B cell (primary cell): Measurements from ENCODE around the gene PPP1R2C. TPM values are rescaled to one million over a fixed set of nuclear protein-coding genes. Genes with fewer than 3 reads are reported as not detected.

ENCODE experiments used
- ATAC-seq: fragments of 200-7000 bp; cut with Tn5 transposase; one replicate; pipeline ENCODE4 v1.10.0; 2021; ENCODE audit warnings: low read depth, mild to moderate bottlenecking, moderate number of reproducible peaks, moderate library complexity
- CTCF ChIA-PET: fragments of 350-600 bp; sonication (Branson Sonifier 250); formaldehyde crosslinking; loops from one replicate; lab custom pipeline; 2021; ENCODE audit warnings: antibody characterized with exemption, inconsistent platforms; lab: Charles Lee
- POLR2A ChIA-PET: fragments of 350-600 bp; sonication (Branson Sonifier 250); formaldehyde crosslinking; loops from one replicate; lab custom pipeline; 2021; ENCODE audit warnings: antibody characterized with exemption; lab: Charles Lee
- DNase-seq: peaks from one replicate; pipeline ENCODE4 v3.0.0; 2013
- H2AFZ ChIP-seq: 2 replicates; pipeline ENCODE4 v1.6.1; 2012; ENCODE audit warnings: mild to moderate bottlenecking, low read depth, low read length; ENCODE audit not compliant: insufficient read depth, poor library complexity, severe bottlenecking
- H3K27ac ChIP-seq, 2 donors: 1 replicate in 1 of 2; 2 replicates in 1 of 2; pipeline ENCODE4 v1.5.1; 2012 to 2013; ENCODE audit warnings: low read length in 2 of 2, mild to moderate bottlenecking in 2 of 2, moderate library complexity in 1 of 2
- H3K27me3 ChIP-seq, 4 experiments: fragments of 200-600 bp in 1 of 4; sonication (generic) in 1 of 4; replicated peaks in 1 of 4; 1 replicate in 2 of 4; 2 replicates in 2 of 4; pipeline versions ENCODE4 v1.6.1 to v1.7.0; 2013 to 2016; ENCODE audit warnings: low read length in 3 of 4, mild to moderate bottlenecking in 2 of 4, mixed read lengths in 1 of 4, moderate library complexity in 1 of 4; ENCODE audit not compliant: insufficient read depth in 4 of 4, control insufficient read depth in 3 of 4; ENCODE audit errors: control extremely low read depth in 1 of 4
- H3K36me3 ChIP-seq, 2 experiments: replicated peaks in 1 of 2; 1 replicate in 1 of 2; 2 replicates in 1 of 2; pipeline versions ENCODE4 v1.6.1 to v1.7.1; 2013; ENCODE audit warnings: low read length in 1 of 2; ENCODE audit not compliant: insufficient read depth in 2 of 2, control insufficient read depth in 1 of 2; ENCODE audit errors: control extremely low read depth in 1 of 2, extremely low read depth in 1 of 2
- H3K4me1 ChIP-seq, 2 donors: fragments of 200-600 bp in 1 of 2; sonication (generic) in 1 of 2; 1 replicate in 1 of 2; 2 replicates in 1 of 2; pipeline versions ENCODE4 v1.5.1 to v1.6.1; 2013 to 2017; ENCODE audit warnings: low read length in 2 of 2; ENCODE audit not compliant: control insufficient read depth in 2 of 2, insufficient read depth in 2 of 2
- H3K4me2 ChIP-seq: replicated peaks from 2 replicates; pipeline ENCODE3; 2012; ENCODE audit warnings: mild to moderate bottlenecking, low read depth, low read length; ENCODE audit not compliant: poor library complexity, severe bottlenecking
- H3K4me3 ChIP-seq, 5 experiments: fragments of 200-600 bp in 1 of 5; sonication (generic) in 1 of 5; 1 replicate in 3 of 5; 2 replicates in 2 of 5; pipeline versions ENCODE4 v1.5.1 to v1.7.0; 2011 to 2016; ENCODE audit warnings: low read length in 4 of 5, mild to moderate bottlenecking in 4 of 5, low read depth in 2 of 5, control low read depth in 1 of 5, moderate library complexity in 1 of 5; ENCODE audit not compliant: insufficient read depth in 1 of 5; ENCODE audit errors: control extremely low read depth in 1 of 5, extremely low read depth in 1 of 5
- H3K79me2 ChIP-seq: fragments of 200-600 bp; sonication (generic); one replicate; pipeline ENCODE4 v1.6.0; 2016; ENCODE audit warnings: low read length; ENCODE audit not compliant: control insufficient read depth, insufficient read depth
- H3K9ac ChIP-seq: fragments of 200-600 bp; sonication (generic); 2 replicates; pipeline ENCODE4 v1.6.1; 2017; ENCODE audit warnings: mild to moderate bottlenecking, low read length, moderate library complexity
- H3K9me3 ChIP-seq, 3 donors: one replicate each; pipeline versions ENCODE4 v1.6.1 to v1.7.1; 2013; ENCODE audit warnings: low read length in 2 of 3; ENCODE audit not compliant: control insufficient read depth in 2 of 3, insufficient read depth in 1 of 3; ENCODE audit errors: control extremely low read depth in 1 of 3
- H4K20me1 ChIP-seq: 2 replicates; pipeline ENCODE4 v1.6.0; 2012; ENCODE audit warnings: mild to moderate bottlenecking, low read length; ENCODE audit not compliant: insufficient read depth, control insufficient read depth, poor library complexity, severe bottlenecking
- H3K27ac Mint-ChIP-seq: one replicate; pipeline ENCODE4 v1.8.0; 2021; ENCODE audit warnings: mixed read lengths
- H3K27me3 Mint-ChIP-seq: one replicate; pipeline ENCODE4 v1.8.0; 2021; ENCODE audit warnings: mixed read lengths
- H3K4me1 Mint-ChIP-seq: one replicate; pipeline ENCODE4 v1.8.0; 2021; ENCODE audit warnings: mixed read lengths
- H3K4me3 Mint-ChIP-seq: one replicate; pipeline ENCODE4 v1.8.0; 2021; ENCODE audit warnings: mixed read lengths
- H3K9me3 Mint-ChIP-seq: one replicate; pipeline ENCODE4 v1.8.0; 2022; ENCODE audit warnings: mixed read lengths; ENCODE audit not compliant: insufficient read depth
- CTCF ChIP-seq: fragments of 200-600 bp; IDR thresholded peaks from one replicate; pipeline ENCODE4 v1.8.0; 2022; ENCODE audit warnings: antibody characterized with exemption, mild to moderate bottlenecking
- EZH2 ChIP-seq: IDR thresholded peaks from 2 replicates; pipeline ENCODE4 v1.6.1; 2012; ENCODE audit warnings: borderline replicate concordance, low read depth, mild to moderate bottlenecking, moderate library complexity, low read length; ENCODE audit not compliant: insufficient read depth, poor library complexity, severe bottlenecking
- WGBS: methylation state at CpG from one replicate; pipeline ENCODE4 v1.1.5; 2013; ENCODE audit warnings: missing lambda C conversion rate; ENCODE audit not compliant: insufficient coverage; 5-methylcytosine and 5-hydroxymethylcytosine counted together
- intact Hi-C: fragments of 100-400 bp; cut with micrococcal nuclease; formaldehyde crosslinking; loops from one replicate; pipeline ENCODE4 v1.10.0; 2022
- polyA plus RNA-seq: library from polyadenylated mRNA; depleted of rRNA; stranded (reverse); fragments of >200 nt; gene quantifications from 2 replicates; pipeline ENCODE4 v1.2.3, GENCODE V29; 2012
- total RNA-seq, 2 donors: library from RNA; stranded (reverse); fragments of 120-200 nt in 1 of 2; gene quantifications; 1 replicate in 1 of 2; 2 replicates in 1 of 2; pipeline versions ENCODE4 v1.2.3 to v1.2.4, GENCODE V29; 2013 to 2022

PPP1R2C gene
- total and polyA plus RNA-seq, 2 donors (not counting 1 experiment from before 2014, with no cell fraction given), result 10.6 TPM; not detected in 1

GRCh38 chrX:42776195-42776594 is 1.8 kb downstream of the PPP1R2C start:
- no peaks in the 10 kb centered on the region for H3K36me3 ChIP-seq
- POLR2A ChIA-PET, result no interaction called here
- H4K20me1 ChIP-seq, result no peaks in the 10 kb centered on the region
- Mint-ChIP-seq H3K27me3 (no peaks in the 10 kb centered on the region), H3K4me3 (peak overlapping the region; percentile 8), H3K4me1 (peaks cover 30% of the 10 kb centered on the region), H3K27ac (peak overlapping the region; percentile 18), H3K9me3 (peaks cover 7% of the 10 kb centered on the region)
- peaks cover 16 to 21% of the 10 kb centered on the region in 2 donors for H3K4me1 ChIP-seq
- H3K4me3 ChIP-seq, result no peak overlapping the region
- CTCF ChIA-PET, result no interaction called here
- no peaks in the 10 kb centered on the region for H3K79me2 ChIP-seq
- no peak overlapping the region for H3K9ac ChIP-seq
- no peak overlapping the region for H2AFZ ChIP-seq
- H3K9me3 ChIP-seq, result peaks cover 0 to 10% (median 0%) of the 10 kb centered on the region in 3 donors
- H3K27ac ChIP-seq, result no peak overlapping the region
- no peak overlapping the region for H3K4me2 ChIP-seq
- WGBS, result no CpG with 5 or more reads among the region's 3 CpGs
- no peak for TF ChIP-seq EZH2
- TF ChIP-seq CTCF, result no peak
- ATAC-seq, result no peak
- intact Hi-C loops, result no loop called here
- no peaks in the 10 kb centered on the region for H3K27me3 ChIP-seq
- DNase-seq, result peak; percentile 9

GRCh38 chrX:42772874-42773273 is 5.1 kb downstream of the PPP1R2C start:
- POLR2A ChIA-PET, result no interaction called here

More at GRCh38 chrX:42772874-42773273, 5.1 kb downstream of the PPP1R2C start:
- no peaks in the 10 kb centered on the region for H3K79me2 ChIP-seq
- DNase-seq (peak; percentile 6), ATAC-seq (peak; percentile 33)
- H3K27me3 ChIP-seq, result no peaks in the 10 kb centered on the region
- H3K27ac Mint-ChIP-seq, result peak overlapping the region; percentile 11
- WGBS, result 14% methylated on average over 1 of the region's 2 CpGs
- no peak for TF ChIP-seq CTCF
- no peak for TF ChIP-seq EZH2
- no peak overlapping the region for H3K9ac ChIP-seq
- no peak overlapping the region for H2AFZ ChIP-seq
- no peak overlapping the region for H3K4me3 ChIP-seq
- intact Hi-C loops, result no loop called here
- H3K27ac ChIP-seq, result no peak overlapping the region
- no peaks in the 10 kb centered on the region for H4K20me1 ChIP-seq
- CTCF ChIA-PET, result interaction anchor here (1.3 kb wide), 1 partner anchor 57 kb away, joined by 4 read pairs; no protein-coding TSS in a partner anchor
- H3K9me3 Mint-ChIP-seq, result no peaks in the 10 kb centered on the region
- no peaks in the 10 kb centered on the region for H3K27me3 Mint-ChIP-seq
- H3K4me3 Mint-ChIP-seq, result peak overlapping the region; percentile 43
- peaks cover 0 to 5% (median 0%) of the 10 kb centered on the region in 3 donors for H3K9me3 ChIP-seq
- H3K4me2 ChIP-seq, result peak overlapping the region; percentile 38
- peaks cover 16 to 21% of the 10 kb centered on the region in 2 donors for H3K4me1 ChIP-seq
- H3K4me1 Mint-ChIP-seq, result peaks cover 30% of the 10 kb centered on the region
- no peaks in the 10 kb centered on the region for H3K36me3 ChIP-seq
